H1 (cell line): ENCODE measurements around the gene KCNQ2. TPM values are rescaled to one million over a fixed set of nuclear protein-coding genes. Genes with fewer than 3 reads are reported as not detected.

ENCODE experiments used
- E2F6 ChIP-seq: IDR thresholded peaks from 2 replicates; pipeline ENCODE4 v1.6.1; 2012; ENCODE audit warnings: inconsistent platforms
- RBBP5 ChIP-seq: IDR thresholded peaks from 2 replicates; pipeline ENCODE4 v1.7.1; 2012; ENCODE audit warnings: low read depth, mild to moderate bottlenecking, inconsistent platforms, low read length, moderate library complexity, borderline replicate concordance
- polyA plus RNA-seq, 7 experiments: library from polyadenylated mRNA; depleted of rRNA in 3 of 7; stranded (reverse) in 5 of 7; unstranded in 2 of 7; fragments of >200 nt in 5 of 7; fragments of 200-250 nt in 2 of 7; gene quantifications; 1 replicate in 5 of 7; 2 replicates in 1 of 7; 4 replicates in 1 of 7; pipeline versions ENCODE4 v1.2.1 to v1.2.3, GENCODE V29; 2011 to 2013; ENCODE audit warnings: missing spikeins in 2 of 7, mixed read lengths in 2 of 7
- total RNA-seq: library from RNA; stranded (reverse); fragmentation: NEBNext Ultra II Directional; extraction: Animal tissue kit (Norgen Biotek cat#: 25700); gene quantifications from 2 replicates; pipeline ENCODE4 v1.2.1, GENCODE V29; 2021
- TF ChIP-seq, protein P1 (sequence below): IDR thresholded peaks from 2 replicates; pipeline ENCODE4 v1.6.1; 2012; ENCODE audit warnings: low read length, inconsistent platforms

Gene KCNQ2
- total and polyA plus RNA-seq, 2 of the 8 experiments (the other 6 are each of a cell fraction or from before 2014, with no cell fraction given), result 82.6 to 243 TPM

- TF ChIP-seq, protein P1, sequence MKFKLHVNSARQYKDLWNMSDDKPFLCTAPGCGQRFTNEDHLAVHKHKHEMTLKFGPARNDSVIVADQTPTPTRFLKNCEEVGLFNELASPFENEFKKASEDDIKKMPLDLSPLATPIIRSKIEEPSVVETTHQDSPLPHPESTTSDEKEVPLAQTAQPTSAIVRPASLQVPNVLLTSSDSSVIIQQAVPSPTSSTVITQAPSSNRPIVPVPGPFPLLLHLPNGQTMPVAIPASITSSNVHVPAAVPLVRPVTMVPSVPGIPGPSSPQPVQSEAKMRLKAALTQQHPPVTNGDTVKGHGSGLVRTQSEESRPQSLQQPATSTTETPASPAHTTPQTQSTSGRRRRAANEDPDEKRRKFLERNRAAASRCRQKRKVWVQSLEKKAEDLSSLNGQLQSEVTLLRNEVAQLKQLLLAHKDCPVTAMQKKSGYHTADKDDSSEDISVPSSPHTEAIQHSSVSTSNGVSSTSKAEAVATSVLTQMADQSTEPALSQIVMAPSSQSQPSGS, result no peak
- TF ChIP-seq E2F6 (no peak), RBBP5 (no peak)
Measured at GRCh38 chr20:63357921-63358905, 114.2 kb downstream of the KCNQ2 start (continued).
